Measurements from ENCODE around the gene TRAPPC11. TPM values are rescaled to one million over a fixed set of nuclear protein-coding genes. Genes with fewer than 3 reads are reported as not detected.

The TRAPPC11 gene
- total and polyA plus RNA-seq, 2 of the 13 experiments (the other 11 are each of a cell fraction or from before 2014, with no cell fraction given) = 18.0 to 23.2 TPM

DNA sequence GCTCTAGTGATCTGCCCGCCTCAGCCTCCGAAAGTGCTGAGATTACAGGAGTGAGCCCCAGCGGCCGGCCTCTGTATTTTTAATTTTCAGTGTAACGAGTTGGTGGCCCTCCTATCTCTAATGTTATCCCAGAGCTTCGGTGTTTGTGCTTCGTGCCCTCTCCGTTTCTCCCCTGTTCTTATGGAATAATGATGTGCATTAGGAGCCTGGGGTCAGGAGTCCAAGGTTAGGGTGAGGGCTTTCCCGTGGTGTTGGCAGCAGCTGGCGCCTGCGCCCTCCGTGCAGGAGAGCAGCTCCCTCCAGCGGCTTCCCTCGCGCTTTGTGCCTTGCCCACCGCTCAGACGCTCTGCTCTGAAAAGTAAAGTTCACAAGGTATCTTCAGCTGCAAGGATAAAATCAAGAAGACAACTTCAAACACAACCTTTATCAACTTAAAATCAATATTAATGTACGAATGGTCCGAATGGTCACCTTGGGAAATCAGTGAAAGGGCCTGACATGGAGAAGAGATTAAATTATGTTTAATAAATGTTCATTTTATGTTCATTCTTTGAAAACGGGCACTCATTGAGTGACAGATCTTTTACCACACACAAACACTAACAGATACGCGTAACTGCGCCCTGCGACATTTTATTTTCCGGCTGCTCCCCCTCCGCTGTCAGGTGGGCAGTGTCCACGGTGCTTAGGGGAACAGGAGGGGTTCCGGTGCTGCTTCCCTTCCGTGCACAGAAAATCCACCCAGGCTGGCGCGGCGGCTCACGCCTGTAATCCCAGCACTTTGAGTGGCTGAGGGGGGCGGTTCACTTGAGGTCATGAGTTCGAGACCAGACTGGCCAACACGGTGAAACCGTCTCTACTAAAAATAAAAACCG is 62.4 kb downstream of the TRAPPC11 start (continued):
- no peak for TF ChIP-seq ZHX2 (IDR thresholded peaks at IDR 0.05; ENCODE audit: low read depth)
- no peak for TF ChIP-seq ZHX2 (CRISPR knock-in tag; IDR thresholded peaks at IDR 0.05; ENCODE audit: borderline replicate concordance)
- TF ChIP-seq, protein P1, sequence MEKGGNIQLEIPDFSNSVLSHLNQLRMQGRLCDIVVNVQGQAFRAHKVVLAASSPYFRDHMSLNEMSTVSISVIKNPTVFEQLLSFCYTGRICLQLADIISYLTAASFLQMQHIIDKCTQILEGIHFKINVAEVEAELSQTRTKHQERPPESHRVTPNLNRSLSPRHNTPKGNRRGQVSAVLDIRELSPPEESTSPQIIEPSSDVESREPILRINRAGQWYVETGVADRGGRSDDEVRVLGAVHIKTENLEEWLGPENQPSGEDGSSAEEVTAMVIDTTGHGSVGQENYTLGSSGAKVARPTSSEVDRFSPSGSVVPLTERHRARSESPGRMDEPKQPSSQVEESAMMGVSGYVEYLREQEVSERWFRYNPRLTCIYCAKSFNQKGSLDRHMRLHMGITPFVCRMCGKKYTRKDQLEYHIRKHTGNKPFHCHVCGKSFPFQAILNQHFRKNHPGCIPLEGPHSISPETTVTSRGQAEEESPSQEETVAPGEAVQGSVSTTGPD (CRISPR knock-in tag; IDR thresholded peaks at IDR 0.05) = no peak
- TF ChIP-seq XBP1 (CRISPR knock-in tag; IDR thresholded peaks at IDR 0.05) = 0 out of 2 replicates have a peak, but pooled peaks have one; percentile 53
- TF ChIP-seq JUND (CRISPR knock-in tag; IDR thresholded peaks at IDR 0.05) = no peak
- peak; percentile 68 to 87; a peak in 3 of 4 replicates for TF ChIP-seq NR2F1 (CRISPR knock-in tag; IDR thresholded peaks at IDR 0.05)
- TF ChIP-seq NKX3-1 (CRISPR knock-in tag; IDR thresholded peaks at IDR 0.05) = no peak
- peak; percentile 74; the same call in 1 of the 2 replicates for TF ChIP-seq NFKB2 (CRISPR knock-in tag; IDR thresholded peaks at IDR 0.05; ENCODE audit: borderline replicate concordance)
- no peak for TF ChIP-seq ZNF720 (CRISPR knock-in tag; IDR thresholded peaks at IDR 0.05)
- TF ChIP-seq KLF6 (CRISPR knock-in tag; IDR thresholded peaks at IDR 0.05) = 0 out of 2 replicates have a peak, but pooled peaks have one; percentile 31
- no peak for TF ChIP-seq BORCS8-MEF2B (CRISPR knock-in tag; IDR thresholded peaks at IDR 0.05)
- TF ChIP-seq, protein P2, sequence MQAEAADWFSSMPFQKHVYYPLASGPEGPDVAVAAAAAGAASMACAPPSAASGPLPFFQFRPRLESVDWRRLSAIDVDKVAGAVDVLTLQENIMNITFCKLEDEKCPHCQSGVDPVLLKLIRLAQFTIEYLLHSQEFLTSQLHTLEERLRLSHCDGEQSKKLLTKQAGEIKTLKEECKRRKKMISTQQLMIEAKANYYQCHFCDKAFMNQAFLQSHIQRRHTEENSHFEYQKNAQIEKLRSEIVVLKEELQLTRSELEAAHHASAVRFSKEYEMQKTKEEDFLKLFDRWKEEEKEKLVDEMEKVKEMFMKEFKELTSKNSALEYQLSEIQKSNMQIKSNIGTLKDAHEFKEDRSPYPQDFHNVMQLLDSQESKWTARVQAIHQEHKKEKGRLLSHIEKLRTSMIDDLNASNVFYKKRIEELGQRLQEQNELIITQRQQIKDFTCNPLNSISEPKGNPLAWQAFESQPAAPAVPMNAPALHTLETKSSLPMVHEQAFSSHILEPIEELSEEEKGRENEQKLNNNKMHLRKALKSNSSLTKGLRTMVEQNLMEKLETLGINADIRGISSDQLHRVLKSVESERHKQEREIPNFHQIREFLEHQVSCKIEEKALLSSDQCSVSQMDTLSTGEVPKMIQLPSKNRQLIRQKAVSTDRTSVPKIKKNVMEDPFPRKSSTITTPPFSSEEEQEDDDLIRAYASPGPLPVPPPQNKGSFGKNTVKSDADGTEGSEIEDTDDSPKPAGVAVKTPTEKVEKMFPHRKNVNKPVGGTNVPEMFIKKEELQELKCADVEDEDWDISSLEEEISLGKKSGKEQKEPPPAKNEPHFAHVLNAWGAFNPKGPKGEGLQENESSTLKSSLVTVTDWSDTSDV (CRISPR knock-in tag; IDR thresholded peaks at IDR 0.05) = no peak
- TF ChIP-seq, protein P3, sequence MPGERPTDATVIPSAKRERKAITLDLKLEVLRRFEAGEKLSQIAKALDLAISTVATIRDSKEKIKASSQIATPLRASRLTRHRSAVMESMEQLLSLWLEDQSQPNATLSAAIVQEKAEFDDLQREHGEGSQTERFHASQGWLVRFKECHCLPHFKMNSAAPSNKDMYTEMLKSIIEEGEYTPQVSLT (CRISPR knock-in tag; IDR thresholded peaks at IDR 0.05; ENCODE audit: borderline replicate concordance, low read depth) = no peak
- TF ChIP-seq ZNF749 (CRISPR knock-in tag; IDR thresholded peaks at IDR 0.05; ENCODE audit: borderline replicate concordance) = no peak; the same call in 1 of the 2 replicates
- TF ChIP-seq ISL2 (CRISPR knock-in tag; IDR thresholded peaks at IDR 0.05) = peak; percentile 74
- TF ChIP-seq HNF4G (IDR thresholded peaks at IDR 0.05; ENCODE audit: borderline replicate concordance, low read depth, low read length) = peak; percentile 68; the same call in 1 of the 2 replicates
- TF ChIP-seq HNF4G (CRISPR knock-in tag; IDR thresholded peaks at IDR 0.05; ENCODE audit: borderline replicate concordance, low read depth) = peak; percentile 45; the same call in 1 of the 2 replicates
- no peak for TF ChIP-seq WIZ (CRISPR knock-in tag; IDR thresholded peaks at IDR 0.05)
